Measurements from ENCODE around the gene UBE4B.
A peak's percentile ranks its signal among the peaks of the same experiment; 100 is the strongest.
"Not testable (repeated sequence)": the region's sequence is repeated elsewhere in the genome, so short reads cannot be mapped to it uniquely, and the experiment has no call there.

UBE4B gene

DNA sequence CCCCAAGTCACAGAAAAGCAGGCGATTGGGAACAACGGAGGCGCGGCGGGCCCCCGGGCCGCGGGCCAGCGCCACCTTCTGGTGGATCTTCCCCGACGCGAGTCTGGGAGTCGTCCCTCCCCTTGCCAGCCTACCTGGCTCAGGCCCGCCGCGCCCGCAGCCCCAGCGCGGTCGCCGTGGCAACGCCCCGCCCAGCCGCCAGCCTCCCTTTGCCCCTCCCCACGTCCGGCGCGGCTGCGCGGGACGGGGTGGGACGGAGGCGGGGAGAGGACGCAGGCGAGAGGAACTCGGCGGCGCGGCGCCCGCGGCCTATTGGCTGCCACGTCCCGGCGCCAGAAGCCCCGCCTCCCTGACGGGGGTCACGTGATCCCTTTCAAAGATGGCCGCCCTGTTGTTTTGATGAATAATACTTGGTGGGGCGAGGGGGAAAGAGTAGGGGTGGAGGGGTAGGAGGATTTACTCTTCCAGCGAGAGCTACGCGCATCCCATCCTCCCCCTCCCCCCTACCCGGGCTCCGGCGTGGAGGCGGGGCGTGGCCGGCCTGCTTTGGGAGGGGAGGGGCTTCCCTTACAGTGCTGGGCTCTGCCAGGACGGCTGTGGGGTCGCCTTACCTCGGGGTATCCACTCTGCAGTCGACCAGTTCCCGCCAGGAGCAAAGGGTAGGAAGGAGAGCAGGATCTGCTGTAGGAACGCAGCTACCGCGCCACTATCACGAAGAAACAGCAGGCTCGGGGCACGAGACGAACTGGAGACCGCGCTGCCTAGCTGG lies at the start of gene UBE4B:
UBE4B (plus strand) TSS at position 369 of the 769 bp plus-strand sequence. CDS start 713 bp downstream, outside the sequence.
- in situ Hi-C loops (cut with MboI; ENCODE audit: low sequenced_read_pairs) = no loop called here
- DNase-seq (ENCODE audit: low spot score in 2 of 2) = peak; percentile 97 to 98
- Histone ChIP-seq H3K9me3 (0 out of 2 replicates have a peak, but pooled peaks cover 2% of the 10 kb centered on the region), H3K4me1 (peaks cover 23% of the 10 kb centered on the region), H3K27me3 (ENCODE audit: low read depth) (no peaks in the 10 kb centered on the region), H3K36me3 (replicated peaks) (peaks cover 11% of the 10 kb centered on the region), H3K4me3 (peak within 1 kb of the TSS; percentile 81)

DNA sequence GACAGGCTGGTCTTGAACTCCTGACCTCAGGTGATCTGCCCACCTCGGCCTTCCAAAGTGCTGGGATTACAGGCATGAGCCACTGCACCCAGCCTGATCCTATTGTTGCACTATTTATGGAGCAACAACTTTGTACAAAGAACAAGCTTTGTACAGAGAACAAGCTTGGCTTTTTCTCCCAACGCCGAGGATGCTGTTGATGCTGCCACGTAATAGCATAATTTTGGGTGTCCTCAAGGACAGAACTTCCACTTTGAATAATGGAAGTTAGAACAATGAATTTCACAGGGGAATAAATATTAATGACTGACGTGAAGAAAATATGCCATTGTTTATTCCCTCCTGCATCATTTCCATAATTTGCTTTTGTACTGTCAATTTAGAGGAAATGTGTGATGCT lies 48.5 kb upstream of the UBE4B start:
- H3K4me3 ChIP-seq = no peak overlapping the region
- no peaks in the 10 kb centered on the region for H3K9me3 ChIP-seq

DNA sequence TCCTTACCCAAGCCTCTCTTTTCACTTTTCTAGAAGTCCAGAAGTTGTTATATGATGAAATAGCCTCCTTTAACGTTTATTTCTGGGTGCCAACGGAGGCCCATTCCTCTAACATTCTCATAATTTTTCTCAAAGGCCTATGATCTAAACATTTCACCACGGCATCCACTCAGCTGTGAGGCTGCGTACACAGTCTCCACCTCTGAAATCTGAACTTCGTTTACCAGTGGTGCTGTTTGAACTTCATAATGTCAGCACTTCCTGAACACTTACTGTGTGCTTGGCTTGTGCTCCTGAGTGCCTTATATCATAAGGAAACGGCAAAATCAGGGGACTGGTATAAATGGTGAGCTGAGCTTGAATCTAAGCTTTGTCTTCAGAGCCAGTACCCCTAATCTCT lies 47.8 kb upstream of the UBE4B start:
- Histone ChIP-seq H3K36me3 (replicated peaks) (peaks cover 10% of the 10 kb centered on the region; the same call in 1 of the 2 replicates), H3K9me3 (no peaks in the 10 kb centered on the region), H3K4me1 (no peaks in the 10 kb centered on the region), H3K4me3 (no peak overlapping the region), H3K27me3 (ENCODE audit: low read depth) (no peaks in the 10 kb centered on the region)
- DNase-seq (ENCODE audit: low spot score in 2 of 2) = no peak
- in situ Hi-C loops (cut with MboI; ENCODE audit: low sequenced_read_pairs) = no loop called here

More for the DNA sequence above, 48.5 kb upstream of the UBE4B start:
- peaks cover 10% of the 10 kb centered on the region; the same call in 1 of the 2 replicates for H3K36me3 ChIP-seq (replicated peaks)
- in situ Hi-C loops (cut with MboI; ENCODE audit: low sequenced_read_pairs) = no loop called here
- no peaks in the 10 kb centered on the region for H3K27me3 ChIP-seq (ENCODE audit: low read depth)
- H3K4me1 ChIP-seq = no peaks in the 10 kb centered on the region
- no peak for DNase-seq (ENCODE audit: low spot score in 2 of 2)

DNA sequence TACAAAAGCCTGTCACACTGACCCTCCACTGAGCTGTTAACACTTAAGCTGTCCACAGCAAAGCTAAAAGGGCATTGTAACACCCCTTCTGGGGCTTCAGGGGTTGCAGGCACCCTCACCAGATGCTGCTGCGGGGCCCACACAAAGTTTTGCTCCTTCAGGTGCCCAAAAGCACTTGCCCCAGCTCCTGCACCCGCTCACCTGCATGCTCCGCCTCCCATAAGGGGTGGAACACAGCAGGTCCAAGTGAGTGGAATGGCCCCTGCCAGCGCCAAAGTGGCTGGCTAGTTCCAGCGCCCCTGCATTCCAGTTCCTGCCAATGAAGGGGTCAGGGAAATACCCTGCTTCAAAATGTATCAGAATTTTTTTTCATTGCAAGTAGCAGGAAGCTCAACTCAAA lies 43.0 kb upstream of the UBE4B start:
- in situ Hi-C loops (cut with MboI; ENCODE audit: low sequenced_read_pairs) = no loop called here
- Histone ChIP-seq H3K27me3 (ENCODE audit: low read depth) (no peaks in the 10 kb centered on the region), H3K36me3 (replicated peaks) (no peaks in the 10 kb centered on the region), H3K4me3 (no peak overlapping the region), H3K4me1 (no peaks in the 10 kb centered on the region), H3K9me3 (no peaks in the 10 kb centered on the region)
- no peak for DNase-seq (ENCODE audit: low spot score in 2 of 2)

DNA sequence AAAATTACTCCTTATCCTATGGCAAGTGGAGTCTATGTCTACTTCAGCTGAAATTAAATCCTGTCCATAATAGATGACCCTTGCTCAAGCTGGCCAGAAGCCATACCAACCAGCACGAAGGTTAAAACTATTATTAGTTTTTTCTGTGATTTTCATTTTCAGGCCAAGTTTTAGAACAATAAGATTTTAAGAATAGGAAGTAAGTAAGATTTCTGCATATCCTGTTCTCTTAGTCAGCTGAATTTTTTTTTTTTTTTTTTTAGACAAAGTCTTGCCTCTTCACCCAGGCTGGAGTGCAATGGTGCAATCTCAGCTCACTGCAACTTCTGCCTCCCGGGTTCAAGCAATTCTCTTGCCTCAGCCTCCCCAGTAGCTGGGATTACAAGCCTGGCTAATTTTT lies 41.8 kb upstream of the UBE4B start:
- H3K4me1 ChIP-seq = no peaks in the 10 kb centered on the region
- DNase-seq (ENCODE audit: low spot score in 2 of 2) = no peak
- H3K4me3 ChIP-seq = no peak overlapping the region
- H3K27me3 ChIP-seq (ENCODE audit: low read depth) = no peaks in the 10 kb centered on the region
- in situ Hi-C loops (cut with MboI; ENCODE audit: low sequenced_read_pairs) = no loop called here
- H3K36me3 ChIP-seq (replicated peaks) = no peaks in the 10 kb centered on the region
- no peaks in the 10 kb centered on the region for H3K9me3 ChIP-seq

DNA sequence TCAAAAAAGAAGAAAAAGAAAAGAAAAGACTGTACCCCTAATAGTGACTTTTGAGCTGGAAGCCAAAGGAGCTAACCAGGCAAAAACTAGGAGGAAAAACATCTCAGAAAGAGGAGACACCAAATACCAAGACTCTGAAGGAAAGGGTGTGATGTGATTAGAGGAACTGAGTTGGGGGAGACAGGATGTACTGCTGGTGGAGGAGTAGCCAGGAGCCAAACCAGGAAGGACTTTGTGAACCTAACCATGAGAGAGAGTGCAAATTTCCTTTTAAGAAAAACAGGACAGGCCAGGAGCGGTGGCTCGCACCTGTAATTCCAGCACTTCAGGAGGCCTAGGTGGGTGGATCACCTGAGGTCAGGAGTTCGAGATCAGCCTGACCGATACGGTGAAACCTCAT lies 39.8 kb upstream of the UBE4B start:
- in situ Hi-C loops (cut with MboI; ENCODE audit: low sequenced_read_pairs) = no loop called here
- DNase-seq (ENCODE audit: low spot score in 2 of 2) = no peak
- no peak overlapping the region for H3K4me3 ChIP-seq
- H3K36me3 ChIP-seq (replicated peaks) = no peaks in the 10 kb centered on the region
- H3K4me1 ChIP-seq = no peaks in the 10 kb centered on the region
- H3K27me3 ChIP-seq (ENCODE audit: low read depth) = no peaks in the 10 kb centered on the region
- H3K9me3 ChIP-seq = no peaks in the 10 kb centered on the region

DNA sequence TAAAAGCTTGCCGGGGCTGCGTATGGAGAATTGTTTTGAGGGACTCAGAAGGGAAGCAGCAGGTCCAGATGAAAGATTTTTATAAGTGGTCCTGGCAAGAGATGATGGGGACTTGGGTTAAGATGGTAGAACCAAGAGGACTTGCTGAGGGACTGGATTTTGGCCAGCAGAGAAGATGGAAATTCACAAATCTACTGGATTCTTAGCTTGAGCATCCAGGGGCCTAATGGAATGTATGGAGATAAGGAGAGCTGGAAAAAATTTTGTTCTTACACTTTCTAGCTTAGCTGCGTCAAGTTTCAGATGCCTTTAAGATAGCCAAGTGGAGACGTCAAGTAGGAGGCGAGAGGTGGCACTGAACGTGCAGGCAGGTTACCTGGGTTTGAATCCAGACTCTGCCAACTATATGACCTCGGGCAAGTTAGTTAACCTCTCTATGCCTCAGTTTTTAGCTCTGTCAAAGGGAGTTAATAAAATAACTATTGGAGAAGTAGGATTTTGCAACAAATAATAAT lies 39.1 kb upstream of the UBE4B start:
- H3K4me3 ChIP-seq = no peak overlapping the region
- H3K4me1 ChIP-seq = no peaks in the 10 kb centered on the region
- no peaks in the 10 kb centered on the region for H3K27me3 ChIP-seq (ENCODE audit: low read depth)
- DNase-seq (ENCODE audit: low spot score in 2 of 2) = no peak
- H3K36me3 ChIP-seq (replicated peaks) = no peaks in the 10 kb centered on the region
- in situ Hi-C loops (cut with MboI; ENCODE audit: low sequenced_read_pairs) = no loop called here
- no peaks in the 10 kb centered on the region for H3K9me3 ChIP-seq

DNA sequence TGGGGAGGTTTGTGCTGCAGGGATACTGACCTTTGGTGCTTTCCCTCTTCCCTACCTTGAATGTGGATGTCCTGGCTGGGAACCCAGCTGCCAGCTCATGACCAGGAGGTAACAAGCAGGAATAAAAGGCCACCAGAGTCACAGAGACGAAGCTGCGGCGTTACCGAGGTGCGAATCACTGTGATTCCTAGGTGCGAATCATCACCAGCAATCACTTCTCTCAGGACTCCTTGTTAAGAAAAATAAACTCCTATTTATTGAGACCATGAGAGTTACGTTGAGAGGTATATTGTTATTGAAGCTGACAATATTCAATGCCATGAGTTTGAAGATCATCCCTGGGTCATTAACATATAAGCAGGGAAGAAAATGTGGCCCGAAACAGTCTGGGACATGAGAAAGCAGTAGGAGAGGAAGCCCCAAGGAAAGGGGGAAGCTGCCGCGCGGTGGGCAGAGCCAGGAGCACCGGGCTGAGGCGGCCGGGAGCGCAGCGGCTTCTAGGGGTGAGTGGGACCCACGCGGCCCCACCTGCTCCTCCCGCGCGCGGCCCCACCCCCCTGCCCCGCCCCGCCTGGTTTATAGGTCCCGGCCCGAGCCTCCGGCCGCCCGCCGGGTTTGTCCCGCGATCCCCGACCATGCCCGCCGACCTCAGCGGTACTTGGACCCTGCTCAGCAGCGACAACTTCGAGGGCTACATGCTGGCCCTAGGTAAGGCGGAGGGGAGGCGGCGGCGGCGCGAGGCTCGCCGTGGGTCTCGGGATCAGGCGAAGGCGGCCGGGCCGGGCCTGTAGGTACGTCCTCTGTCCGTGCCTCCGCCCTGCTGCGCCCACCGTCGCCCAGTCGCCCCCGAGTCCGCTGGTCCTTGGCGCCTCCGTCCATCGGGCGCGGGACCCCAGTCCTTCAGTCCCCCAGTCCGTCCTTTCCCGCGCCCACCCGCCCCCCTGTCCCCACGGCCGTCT lies 35.9 kb upstream of the UBE4B start, which contains the start of gene RBP7:
RBP7 (plus strand) TSS at position 605 of the 959 bp plus-strand sequence; CDS start at position 636, 31 bp downstream.
- H3K4me1 ChIP-seq = no peaks in the 10 kb centered on the region
- no peak for DNase-seq (ENCODE audit: low spot score in 2 of 2)
- no peaks in the 10 kb centered on the region for H3K36me3 ChIP-seq (replicated peaks)
- H3K9me3 ChIP-seq = no peaks in the 10 kb centered on the region
- in situ Hi-C loops (cut with MboI; ENCODE audit: low sequenced_read_pairs) = no loop called here
- H3K4me3 ChIP-seq = no peak within 1 kb of the TSS
- H3K27me3 ChIP-seq (ENCODE audit: low read depth) = no peaks in the 10 kb centered on the region

DNA sequence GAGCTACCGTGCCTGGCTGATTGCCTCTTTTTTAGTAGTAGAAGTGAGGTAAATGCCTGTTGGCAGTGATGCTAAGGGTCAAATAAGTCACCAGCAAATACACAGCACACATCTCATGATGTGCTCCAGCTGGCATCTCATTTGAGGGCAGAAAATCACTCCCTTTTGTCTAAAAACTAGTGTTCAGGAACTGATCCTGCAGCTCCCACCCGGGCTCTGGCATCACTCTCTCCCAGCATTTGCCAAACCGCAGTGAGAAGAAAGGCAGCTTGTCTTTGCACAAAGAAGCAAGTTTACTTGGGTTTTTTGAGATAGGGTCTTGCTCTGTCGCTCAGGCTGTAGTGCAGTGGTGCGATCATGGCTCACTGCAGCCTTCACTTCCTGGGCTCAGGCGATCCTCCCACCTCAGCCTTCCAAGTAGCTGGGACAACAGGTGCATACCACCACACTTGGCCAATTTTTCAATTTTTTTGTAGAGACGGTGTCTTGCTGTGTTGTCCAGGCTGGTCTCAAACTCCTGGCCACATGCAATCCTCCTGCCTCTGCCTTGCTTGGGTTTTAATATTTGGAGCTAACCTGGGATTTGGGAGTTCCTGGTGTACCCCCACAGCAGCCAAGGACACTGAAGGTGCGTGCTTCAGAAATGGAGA lies 31.6 kb upstream of the UBE4B start:
- H3K36me3 ChIP-seq (replicated peaks) = no peaks in the 10 kb centered on the region
- H3K9me3 ChIP-seq = no peaks in the 10 kb centered on the region
- DNase-seq (ENCODE audit: low spot score in 2 of 2) = no peak
- no peak overlapping the region for H3K4me3 ChIP-seq
- H3K27me3 ChIP-seq (ENCODE audit: low read depth) = no peaks in the 10 kb centered on the region
- no peaks in the 10 kb centered on the region for H3K4me1 ChIP-seq
- in situ Hi-C loops (cut with MboI; ENCODE audit: low sequenced_read_pairs) = no loop called here

DNA sequence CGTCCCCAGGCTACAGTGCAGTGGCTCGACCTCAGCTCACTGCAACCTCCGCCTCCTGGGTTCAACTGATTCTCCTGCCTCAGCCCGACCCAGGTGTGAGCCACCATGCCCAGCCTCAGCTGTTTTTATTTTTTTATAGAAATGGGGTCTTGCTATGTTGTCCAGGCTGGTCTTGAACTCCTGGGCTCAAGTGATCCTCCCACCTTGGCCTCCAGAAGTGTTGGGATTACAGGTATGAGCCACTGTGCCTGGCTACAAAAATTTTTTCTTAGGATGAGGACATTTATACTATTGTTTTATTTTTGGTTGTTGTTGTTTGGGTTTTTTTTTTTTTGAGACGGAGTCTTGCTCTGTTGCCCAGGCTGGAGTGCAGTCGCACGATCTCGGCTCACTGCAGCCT lies 27.5 kb upstream of the UBE4B start:
- H3K27me3 ChIP-seq (ENCODE audit: low read depth); H3K4me3 ChIP-seq; H3K4me1 ChIP-seq; in situ Hi-C loops (cut with MboI; ENCODE audit: low sequenced_read_pairs); H3K36me3 ChIP-seq (replicated peaks); DNase-seq (ENCODE audit: low spot score in 2 of 2); H3K9me3 ChIP-seq: not testable (repeated sequence)

DNA sequence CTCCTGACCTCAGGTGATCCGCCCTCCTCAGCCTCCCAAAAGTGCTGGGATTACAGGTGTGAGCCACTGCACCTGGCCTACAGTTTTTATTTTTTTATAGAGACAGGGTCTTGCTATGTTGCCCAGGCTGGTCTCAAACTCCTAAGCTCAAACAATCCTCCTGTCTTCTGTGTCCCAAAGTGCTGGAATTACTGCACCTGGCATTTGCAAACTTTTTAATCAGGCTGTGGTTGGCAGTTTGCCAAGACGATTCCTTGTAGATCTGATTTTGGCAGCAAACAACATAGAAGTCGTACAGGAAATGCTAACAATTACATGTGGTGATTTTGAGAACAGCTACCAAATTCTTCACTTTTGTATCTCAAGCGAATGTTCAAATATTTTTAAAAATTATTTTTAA lies 25.6 kb upstream of the UBE4B start:
- no peaks in the 10 kb centered on the region; the same call in 1 of the 2 replicates for H3K36me3 ChIP-seq (replicated peaks)
- no peaks in the 10 kb centered on the region for H3K9me3 ChIP-seq
- peaks cover 5% of the 10 kb centered on the region for H3K4me1 ChIP-seq
- in situ Hi-C loops (cut with MboI; ENCODE audit: low sequenced_read_pairs) = no loop called here
- no peaks in the 10 kb centered on the region for H3K27me3 ChIP-seq (ENCODE audit: low read depth)
- H3K4me3 ChIP-seq = no peak overlapping the region
- DNase-seq (ENCODE audit: low spot score in 2 of 2) = peak in 1 of 2 experiments; percentile 36

DNA sequence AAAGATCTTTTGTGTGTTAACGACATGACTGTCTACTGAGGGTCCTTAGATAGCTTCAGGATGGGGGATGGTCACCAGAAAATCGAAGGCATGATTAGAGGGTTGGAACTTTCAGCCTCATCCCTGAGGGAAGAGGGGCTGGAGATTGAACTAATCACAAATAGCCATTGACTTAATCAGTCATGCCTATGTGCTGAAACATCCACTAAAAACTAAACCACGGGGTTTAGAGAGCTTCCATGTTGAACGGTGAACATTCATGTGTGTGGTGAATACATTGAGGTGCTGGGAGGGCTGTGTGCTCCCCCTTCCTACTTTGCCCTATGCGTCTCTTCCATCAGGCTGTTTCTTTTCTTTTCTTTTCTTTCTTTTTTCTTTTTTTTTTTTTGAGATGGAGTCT lies 18.7 kb upstream of the UBE4B start:
- no peaks in the 10 kb centered on the region for H3K27me3 ChIP-seq (ENCODE audit: low read depth)
- no peaks in the 10 kb centered on the region; the same call in 1 of the 2 replicates for H3K36me3 ChIP-seq (replicated peaks)
- H3K4me3 ChIP-seq = no peak overlapping the region
- H3K9me3 ChIP-seq = no peaks in the 10 kb centered on the region
- peaks cover 5% of the 10 kb centered on the region for H3K4me1 ChIP-seq
- DNase-seq (ENCODE audit: low spot score in 2 of 2) = no peak
- in situ Hi-C loops (cut with MboI; ENCODE audit: low sequenced_read_pairs) = no loop called here

DNA sequence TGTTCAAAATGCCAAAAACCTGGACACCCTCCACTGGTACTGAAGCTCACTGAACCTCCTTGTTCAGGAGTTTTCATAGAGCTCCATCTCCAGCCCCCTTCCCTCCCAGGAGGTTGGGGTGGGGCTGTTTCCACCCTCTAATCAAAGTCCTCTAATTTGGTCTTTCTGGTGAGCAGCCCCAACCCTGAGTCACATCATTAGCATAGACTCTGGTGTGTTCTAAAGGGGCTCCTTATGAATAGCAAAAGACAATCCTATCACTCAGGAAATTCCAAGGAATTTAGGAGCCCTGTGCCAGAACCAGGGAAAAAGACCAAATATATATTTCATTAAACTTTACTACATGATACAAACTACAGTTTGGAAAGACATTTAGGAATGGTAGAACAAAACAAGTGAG lies 13.2 kb upstream of the UBE4B start:
- H3K4me1 ChIP-seq = no peaks in the 10 kb centered on the region
- no peak overlapping the region for H3K4me3 ChIP-seq
- DNase-seq (ENCODE audit: low spot score in 2 of 2) = no peak
- no peaks in the 10 kb centered on the region for H3K9me3 ChIP-seq
- no peaks in the 10 kb centered on the region for H3K36me3 ChIP-seq (replicated peaks)
- no peaks in the 10 kb centered on the region for H3K27me3 ChIP-seq (ENCODE audit: low read depth)
- in situ Hi-C loops (cut with MboI; ENCODE audit: low sequenced_read_pairs) = no loop called here

Data from HAP-1 (cell line).